ENCODE measurements around the gene GLA.

The GLA gene

DNA sequence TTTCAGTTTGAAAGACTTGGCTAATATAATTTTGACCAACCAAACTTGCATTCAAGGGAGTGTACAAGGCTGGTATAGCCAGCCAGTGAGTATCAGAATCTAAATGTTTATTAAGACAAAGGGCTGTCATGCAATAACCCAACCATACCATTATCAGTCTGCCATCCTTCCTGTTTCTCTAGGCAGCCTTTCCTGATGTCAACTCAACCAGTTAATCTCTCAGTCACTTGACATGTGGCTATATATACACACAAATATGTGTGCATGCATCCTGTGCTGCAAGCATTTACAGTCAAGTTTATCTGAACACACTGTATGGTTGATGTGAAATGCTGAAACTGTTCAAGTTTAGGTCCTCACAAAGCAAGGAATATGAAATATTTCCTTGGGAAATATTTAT lies 38.9 kb downstream of the GLA start:
- ChIA-PET CTCF (interaction anchor here (1.0 kb wide), 1 partner anchor 21 kb away, joined by 3 read pairs; no protein-coding TSS in a partner anchor), POLR2A (interaction anchor here (1.2 kb wide), 1 partner anchor 22 kb away, joined by 3 read pairs; the partner anchor contains the start of gene RPL36A)
- no peak for DNase-seq (ENCODE audit: low read depth, low spot score)
- TF ChIP-seq, protein P1, sequence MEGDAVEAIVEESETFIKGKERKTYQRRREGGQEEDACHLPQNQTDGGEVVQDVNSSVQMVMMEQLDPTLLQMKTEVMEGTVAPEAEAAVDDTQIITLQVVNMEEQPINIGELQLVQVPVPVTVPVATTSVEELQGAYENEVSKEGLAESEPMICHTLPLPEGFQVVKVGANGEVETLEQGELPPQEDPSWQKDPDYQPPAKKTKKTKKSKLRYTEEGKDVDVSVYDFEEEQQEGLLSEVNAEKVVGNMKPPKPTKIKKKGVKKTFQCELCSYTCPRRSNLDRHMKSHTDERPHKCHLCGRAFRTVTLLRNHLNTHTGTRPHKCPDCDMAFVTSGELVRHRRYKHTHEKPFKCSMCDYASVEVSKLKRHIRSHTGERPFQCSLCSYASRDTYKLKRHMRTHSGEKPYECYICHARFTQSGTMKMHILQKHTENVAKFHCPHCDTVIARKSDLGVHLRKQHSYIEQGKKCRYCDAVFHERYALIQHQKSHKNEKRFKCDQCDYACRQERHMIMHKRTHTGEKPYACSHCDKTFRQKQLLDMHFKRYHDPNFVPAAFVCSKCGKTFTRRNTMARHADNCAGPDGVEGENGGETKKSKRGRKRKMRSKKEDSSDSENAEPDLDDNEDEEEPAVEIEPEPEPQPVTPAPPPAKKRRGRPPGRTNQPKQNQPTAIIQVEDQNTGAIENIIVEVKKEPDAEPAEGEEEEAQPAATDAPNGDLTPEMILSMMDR (IDR thresholded peaks at IDR 0.05; ENCODE audit: insufficient read depth, low read length, missing control alignments), result no peak
- no peak overlapping the region for H3K4me3 ChIP-seq (ENCODE audit: low read depth, low read length)

DNA sequence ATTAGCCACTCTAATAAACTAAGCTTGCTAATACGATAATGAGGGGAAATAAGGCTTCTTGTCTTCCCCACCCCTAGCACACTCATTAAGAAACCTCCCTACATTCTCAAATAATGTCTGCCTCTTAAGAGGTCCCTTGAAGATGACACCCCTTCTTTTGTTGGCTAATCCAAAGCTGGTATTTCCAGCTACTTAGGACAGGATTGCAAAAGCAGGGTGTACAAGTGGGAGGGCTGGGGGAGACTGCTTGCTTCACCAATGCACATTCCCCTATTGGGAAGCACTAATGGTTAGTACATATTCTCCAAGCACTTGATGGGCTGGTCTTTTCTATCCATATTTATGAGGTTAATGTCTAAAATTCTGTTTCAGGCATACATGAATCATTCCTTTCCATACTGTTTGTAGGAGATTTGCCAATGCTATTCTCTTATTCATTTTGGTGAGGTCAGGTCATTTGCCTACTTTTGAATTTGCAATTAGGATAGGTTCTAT lies 42.4 kb downstream of the GLA start:
- POLR2A ChIA-PET, result interaction anchor here (0.9 kb wide), 1 partner anchor 25 kb away, joined by 4 read pairs; the partner anchor contains the start of gene RPL36A

DNA sequence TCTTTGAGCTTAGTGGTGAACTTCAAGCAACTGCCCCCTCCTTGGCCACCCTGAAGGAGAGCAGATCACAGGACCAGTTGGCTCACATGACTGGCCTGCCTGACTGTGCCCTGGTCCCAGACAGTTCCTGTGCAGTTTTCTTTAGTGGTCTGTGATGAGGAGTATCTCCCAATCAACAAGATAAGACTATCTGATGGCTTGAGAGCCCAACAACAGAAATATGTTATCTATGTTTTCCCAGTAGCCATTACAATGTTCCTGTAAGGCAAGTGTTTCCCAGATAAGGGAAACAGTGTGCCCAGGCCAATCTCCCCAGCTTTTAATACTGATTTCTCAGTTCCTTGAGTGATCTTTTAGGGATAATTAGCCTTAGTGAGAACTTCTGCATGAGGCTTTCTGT lies 45.0 kb downstream of the GLA start:
- TF ChIP-seq, protein P1 (IDR thresholded peaks at IDR 0.05; ENCODE audit: insufficient read depth, low read length, missing control alignments), result no peak
- no peak overlapping the region for H3K4me3 ChIP-seq (ENCODE audit: low read depth, low read length)
- CTCF ChIA-PET, result no interaction called here
- POLR2A ChIA-PET, result no interaction called here
- DNase-seq (ENCODE audit: low read depth, low spot score), result no peak

More for the DNA sequence above, 42.4 kb downstream of the GLA start:
- no peak for DNase-seq (ENCODE audit: low read depth, low spot score)
- H3K4me3 ChIP-seq (ENCODE audit: low read depth, low read length), result no peak overlapping the region
- TF ChIP-seq, protein P1 (IDR thresholded peaks at IDR 0.05; ENCODE audit: insufficient read depth, low read length, missing control alignments), result no peak
- CTCF ChIA-PET, result interaction anchor here (0.6 kb wide), 1 partner anchor 723 kb away, joined by 4 read pairs; no protein-coding TSS in a partner anchor

DNA sequence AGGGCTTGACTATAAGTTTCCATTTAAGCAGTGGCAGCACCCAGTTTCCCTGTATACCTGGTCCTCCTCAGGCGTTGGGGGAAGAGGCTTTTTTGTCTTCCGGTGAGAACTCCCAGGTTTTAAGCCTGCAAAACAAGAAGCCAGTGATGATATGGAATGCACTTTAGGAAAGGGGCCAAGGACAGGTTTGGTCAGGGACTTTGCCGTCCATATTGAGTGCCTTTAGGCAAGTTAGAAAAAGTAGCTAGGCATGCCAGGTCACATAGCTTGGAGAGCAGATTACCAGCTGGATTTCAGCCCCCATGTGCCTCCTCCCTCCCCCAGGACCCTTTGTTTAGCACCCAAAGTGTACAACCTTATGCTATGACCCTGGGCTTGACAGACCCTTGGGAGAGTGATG lies 45.6 kb downstream of the GLA start:
- no peak for DNase-seq (ENCODE audit: low read depth, low spot score)
- H3K4me3 ChIP-seq (ENCODE audit: low read depth, low read length), result no peak overlapping the region
- TF ChIP-seq, protein P1 (IDR thresholded peaks at IDR 0.05; ENCODE audit: insufficient read depth, low read length, missing control alignments), result no peak
- ChIA-PET POLR2A (no interaction called here), CTCF (no interaction called here)

DNA sequence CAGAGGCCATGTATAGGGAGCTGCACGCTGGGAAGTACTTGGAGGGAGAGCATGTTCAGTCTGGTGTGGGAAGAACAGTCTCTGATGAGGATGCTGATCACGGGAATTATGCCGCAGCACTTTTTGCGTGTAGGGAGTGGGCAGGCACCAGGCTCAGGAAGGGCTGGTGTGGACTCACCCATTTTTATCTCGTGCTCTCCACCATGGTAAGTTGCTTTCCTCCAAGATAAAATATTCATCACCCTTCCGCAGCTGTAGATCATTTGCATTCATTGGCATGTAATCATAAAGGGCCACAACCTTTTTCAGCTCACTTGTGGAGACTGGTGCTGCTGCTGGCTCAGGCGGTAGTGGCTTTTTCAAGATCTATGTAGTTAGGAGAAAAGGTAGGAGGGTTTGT lies 47.3 kb downstream of the GLA start:
- DNase-seq (ENCODE audit: low read depth, low spot score), result no peak
- H3K4me3 ChIP-seq (ENCODE audit: low read depth, low read length), result no peak overlapping the region
- TF ChIP-seq, protein P1 (IDR thresholded peaks at IDR 0.05; ENCODE audit: insufficient read depth, low read length, missing control alignments), result no peak
- ChIA-PET CTCF (interaction anchor here (1.6 kb wide), 1 partner anchor 30 kb away, joined by 4 read pairs; no protein-coding TSS in a partner anchor), POLR2A (no interaction called here)

DNA sequence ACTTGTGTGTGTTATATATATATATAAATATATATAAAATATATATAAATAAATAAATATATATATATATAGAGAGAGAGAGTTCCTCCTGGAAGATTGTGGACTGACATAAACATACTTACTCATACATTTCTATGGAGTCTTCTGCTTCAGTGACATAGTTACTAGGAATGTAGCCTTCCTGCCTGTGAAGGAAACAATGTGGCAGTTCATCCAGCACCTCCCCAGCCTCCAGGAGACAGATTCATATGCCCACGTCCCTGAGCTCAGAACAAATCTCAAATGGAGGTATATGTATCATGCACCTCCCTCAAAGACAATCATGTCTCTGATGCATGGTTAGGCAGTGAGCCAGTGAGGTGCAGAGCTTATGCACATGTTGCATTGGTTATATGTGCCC lies 47.8 kb downstream of the GLA start:
- TF ChIP-seq, protein P1 (IDR thresholded peaks at IDR 0.05; ENCODE audit: insufficient read depth, low read length, missing control alignments), result no peak
- ChIA-PET CTCF (interaction anchor here (1.6 kb wide), 1 partner anchor 30 kb away, joined by 4 read pairs; no protein-coding TSS in a partner anchor), POLR2A (no interaction called here)
- no peak for DNase-seq (ENCODE audit: low read depth, low spot score)
- H3K4me3 ChIP-seq (ENCODE audit: low read depth, low read length), result no peak overlapping the region
